WTC11 (cell line): ENCODE measurements around the gene SLC24A4.

Source experiments
- CREB1 ChIP-seq: sonication (generic); formaldehyde crosslinking; IDR thresholded peaks from 2 replicates; pipeline ENCODE4 v1.8.0; 2023; ENCODE audit warnings: mild to moderate bottlenecking, missing genetic modification reagents
- CREM ChIP-seq: sonication (generic); formaldehyde crosslinking; IDR thresholded peaks from 2 replicates; pipeline ENCODE4 v1.8.1; 2022; ENCODE audit warnings: mild to moderate bottlenecking, missing genetic modification reagents, moderate library complexity
- ETV6 ChIP-seq: sonication (generic); formaldehyde crosslinking; IDR thresholded peaks from 2 replicates; pipeline ENCODE4 v1.8.1; 2022; ENCODE audit warnings: mild to moderate bottlenecking, missing genetic modification reagents
- JUN ChIP-seq: sonication (generic); formaldehyde crosslinking; IDR thresholded peaks from 2 replicates; pipeline ENCODE4 v1.8.0; 2023; ENCODE audit warnings: mild to moderate bottlenecking, missing genetic modification reagents
- MLX ChIP-seq: sonication (generic); formaldehyde crosslinking; IDR thresholded peaks from 2 replicates; pipeline ENCODE4 v1.8.1; 2023; ENCODE audit warnings: mild to moderate bottlenecking, missing genetic modification reagents, moderate library complexity
- NR2C2 ChIP-seq: sonication (generic); formaldehyde crosslinking; IDR thresholded peaks from 2 replicates; pipeline ENCODE4 v1.8.0; 2022; ENCODE audit warnings: mild to moderate bottlenecking, missing genetic modification reagents
- SP1 ChIP-seq: sonication (generic); formaldehyde crosslinking; conservative IDR thresholded peaks from 2 replicates; pipeline ENCODE4 v1.8.1; 2022; ENCODE audit warnings: missing genetic modification reagents
- ZNF263 ChIP-seq: sonication (generic); formaldehyde crosslinking; IDR thresholded peaks from 2 replicates; pipeline ENCODE4 v1.8.1; 2022; ENCODE audit warnings: low read depth, mild to moderate bottlenecking, moderate library complexity, missing genetic modification reagents
- ZNF416 ChIP-seq: fragments of 250-450 bp; sonication (Bioruptor Pico); IDR thresholded peaks from 2 replicates; pipeline ENCODE4 v1.9.0; 2021; ENCODE audit warnings: mild to moderate bottlenecking, inconsistent platforms
- TF ChIP-seq, protein P1 (sequence below): fragments of 200-600 bp; IDR thresholded peaks from 2 replicates; pipeline ENCODE4 v1.8.0; 2022; ENCODE audit warnings: antibody characterized with exemption
- TF ChIP-seq, protein P2 (sequence below): sonication (generic); formaldehyde crosslinking; IDR thresholded peaks from 2 replicates; pipeline ENCODE4 v1.8.1; 2022; ENCODE audit warnings: low read depth, mild to moderate bottlenecking, moderate library complexity, missing genetic modification reagents, borderline replicate concordance
- TF ChIP-seq, protein P3 (sequence below): sonication (generic); formaldehyde crosslinking; IDR thresholded peaks from 2 replicates; pipeline ENCODE4 v1.8.1; 2023; ENCODE audit warnings: mild to moderate bottlenecking, missing genetic modification reagents, borderline replicate concordance
- TF ChIP-seq, protein P4 (sequence below): sonication (generic); formaldehyde crosslinking; IDR thresholded peaks from 2 replicates; pipeline ENCODE4 v1.8.1; 2022; ENCODE audit warnings: low read depth, missing genetic modification reagents, borderline replicate concordance

GRCh38 chr14:92516966-92517506 is 194.1 kb downstream of the SLC24A4 start:
- TF ChIP-seq, protein P1, sequence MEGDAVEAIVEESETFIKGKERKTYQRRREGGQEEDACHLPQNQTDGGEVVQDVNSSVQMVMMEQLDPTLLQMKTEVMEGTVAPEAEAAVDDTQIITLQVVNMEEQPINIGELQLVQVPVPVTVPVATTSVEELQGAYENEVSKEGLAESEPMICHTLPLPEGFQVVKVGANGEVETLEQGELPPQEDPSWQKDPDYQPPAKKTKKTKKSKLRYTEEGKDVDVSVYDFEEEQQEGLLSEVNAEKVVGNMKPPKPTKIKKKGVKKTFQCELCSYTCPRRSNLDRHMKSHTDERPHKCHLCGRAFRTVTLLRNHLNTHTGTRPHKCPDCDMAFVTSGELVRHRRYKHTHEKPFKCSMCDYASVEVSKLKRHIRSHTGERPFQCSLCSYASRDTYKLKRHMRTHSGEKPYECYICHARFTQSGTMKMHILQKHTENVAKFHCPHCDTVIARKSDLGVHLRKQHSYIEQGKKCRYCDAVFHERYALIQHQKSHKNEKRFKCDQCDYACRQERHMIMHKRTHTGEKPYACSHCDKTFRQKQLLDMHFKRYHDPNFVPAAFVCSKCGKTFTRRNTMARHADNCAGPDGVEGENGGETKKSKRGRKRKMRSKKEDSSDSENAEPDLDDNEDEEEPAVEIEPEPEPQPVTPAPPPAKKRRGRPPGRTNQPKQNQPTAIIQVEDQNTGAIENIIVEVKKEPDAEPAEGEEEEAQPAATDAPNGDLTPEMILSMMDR: no peak
- TF ChIP-seq NR2C2 (CRISPR knock-in tag) (no peak), MLX (no peak), CREM (CRISPR knock-in tag) (no peak), ETV6 (CRISPR knock-in tag) (no peak), ZNF263 (no peak), ZNF416 (no peak), CREB1 (CRISPR knock-in tag) (no peak), SP1 (no peak), JUN (no peak)
- TF ChIP-seq, protein P2, sequence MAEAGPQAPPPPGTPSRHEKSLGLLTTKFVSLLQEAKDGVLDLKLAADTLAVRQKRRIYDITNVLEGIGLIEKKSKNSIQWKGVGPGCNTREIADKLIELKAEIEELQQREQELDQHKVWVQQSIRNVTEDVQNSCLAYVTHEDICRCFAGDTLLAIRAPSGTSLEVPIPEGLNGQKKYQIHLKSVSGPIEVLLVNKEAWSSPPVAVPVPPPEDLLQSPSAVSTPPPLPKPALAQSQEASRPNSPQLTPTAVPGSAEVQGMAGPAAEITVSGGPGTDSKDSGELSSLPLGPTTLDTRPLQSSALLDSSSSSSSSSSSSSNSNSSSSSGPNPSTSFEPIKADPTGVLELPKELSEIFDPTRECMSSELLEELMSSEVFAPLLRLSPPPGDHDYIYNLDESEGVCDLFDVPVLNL (CRISPR knock-in tag): no peak
- TF ChIP-seq, protein P3, sequence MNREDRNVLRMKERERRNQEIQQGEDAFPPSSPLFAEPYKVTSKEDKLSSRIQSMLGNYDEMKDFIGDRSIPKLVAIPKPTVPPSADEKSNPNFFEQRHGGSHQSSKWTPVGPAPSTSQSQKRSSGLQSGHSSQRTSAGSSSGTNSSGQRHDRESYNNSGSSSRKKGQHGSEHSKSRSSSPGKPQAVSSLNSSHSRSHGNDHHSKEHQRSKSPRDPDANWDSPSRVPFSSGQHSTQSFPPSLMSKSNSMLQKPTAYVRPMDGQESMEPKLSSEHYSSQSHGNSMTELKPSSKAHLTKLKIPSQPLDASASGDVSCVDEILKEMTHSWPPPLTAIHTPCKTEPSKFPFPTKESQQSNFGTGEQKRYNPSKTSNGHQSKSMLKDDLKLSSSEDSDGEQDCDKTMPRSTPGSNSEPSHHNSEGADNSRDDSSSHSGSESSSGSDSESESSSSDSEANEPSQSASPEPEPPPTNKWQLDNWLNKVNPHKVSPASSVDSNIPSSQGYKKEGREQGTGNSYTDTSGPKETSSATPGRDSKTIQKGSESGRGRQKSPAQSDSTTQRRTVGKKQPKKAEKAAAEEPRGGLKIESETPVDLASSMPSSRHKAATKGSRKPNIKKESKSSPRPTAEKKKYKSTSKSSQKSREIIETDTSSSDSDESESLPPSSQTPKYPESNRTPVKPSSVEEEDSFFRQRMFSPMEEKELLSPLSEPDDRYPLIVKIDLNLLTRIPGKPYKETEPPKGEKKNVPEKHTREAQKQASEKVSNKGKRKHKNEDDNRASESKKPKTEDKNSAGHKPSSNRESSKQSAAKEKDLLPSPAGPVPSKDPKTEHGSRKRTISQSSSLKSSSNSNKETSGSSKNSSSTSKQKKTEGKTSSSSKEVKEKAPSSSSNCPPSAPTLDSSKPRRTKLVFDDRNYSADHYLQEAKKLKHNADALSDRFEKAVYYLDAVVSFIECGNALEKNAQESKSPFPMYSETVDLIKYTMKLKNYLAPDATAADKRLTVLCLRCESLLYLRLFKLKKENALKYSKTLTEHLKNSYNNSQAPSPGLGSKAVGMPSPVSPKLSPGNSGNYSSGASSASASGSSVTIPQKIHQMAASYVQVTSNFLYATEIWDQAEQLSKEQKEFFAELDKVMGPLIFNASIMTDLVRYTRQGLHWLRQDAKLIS (CRISPR knock-in tag): no peak
- TF ChIP-seq, protein P4, sequence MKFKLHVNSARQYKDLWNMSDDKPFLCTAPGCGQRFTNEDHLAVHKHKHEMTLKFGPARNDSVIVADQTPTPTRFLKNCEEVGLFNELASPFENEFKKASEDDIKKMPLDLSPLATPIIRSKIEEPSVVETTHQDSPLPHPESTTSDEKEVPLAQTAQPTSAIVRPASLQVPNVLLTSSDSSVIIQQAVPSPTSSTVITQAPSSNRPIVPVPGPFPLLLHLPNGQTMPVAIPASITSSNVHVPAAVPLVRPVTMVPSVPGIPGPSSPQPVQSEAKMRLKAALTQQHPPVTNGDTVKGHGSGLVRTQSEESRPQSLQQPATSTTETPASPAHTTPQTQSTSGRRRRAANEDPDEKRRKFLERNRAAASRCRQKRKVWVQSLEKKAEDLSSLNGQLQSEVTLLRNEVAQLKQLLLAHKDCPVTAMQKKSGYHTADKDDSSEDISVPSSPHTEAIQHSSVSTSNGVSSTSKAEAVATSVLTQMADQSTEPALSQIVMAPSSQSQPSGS (CRISPR knock-in tag): no peak
